GM19455 (cell line): ENCODE measurements around the gene CDC42.
"Not testable (repeated sequence)": the region's sequence is repeated elsewhere in the genome, so short reads cannot be mapped to it uniquely, and the experiment has no call there.

Source experiments
- ATAC-seq: cut with Tn5 transposase; IDR thresholded peaks from one replicate; pipeline ENCODE4 v1.9.1; 2021; ENCODE audit not compliant: unreplicated experiment

CDC42 gene

GRCh38 chr1:22052115-22053016, at the start of gene CDC42:
CDC42 (plus strand) TSS chr1:22052709; CDS start chr1:22078479, 25,770 bp downstream.
- ATAC-seq = peak; percentile 88

- not testable (repeated sequence) for ATAC-seq
Observed at GRCh38 chr1:22002875-22003274, 49.6 kb upstream of the CDC42 start.

- not testable (repeated sequence) for ATAC-seq
Observed at GRCh38 chr1:22003959-22004358, 48.5 kb upstream of the CDC42 start.

- not testable (repeated sequence) for ATAC-seq
Observed at GRCh38 chr1:22005261-22006149, 47.0 kb upstream of the CDC42 start.

- ATAC-seq = not testable (repeated sequence)
Observed at GRCh38 chr1:22006736-22007135, 45.8 kb upstream of the CDC42 start.

GRCh38 chr1:22007262-22007661, 45.2 kb upstream of the CDC42 start:
- not testable (repeated sequence) for ATAC-seq

GRCh38 chr1:22009566-22009965, 42.9 kb upstream of the CDC42 start:
- not testable (repeated sequence) for ATAC-seq

GRCh38 chr1:22012752-22013151, 39.8 kb upstream of the CDC42 start:
- not testable (repeated sequence) for ATAC-seq

GRCh38 chr1:22014575-22015206, 37.8 kb upstream of the CDC42 start:
- not testable (repeated sequence) for ATAC-seq

- no peak for ATAC-seq
Observed at GRCh38 chr1:22018583-22019559, 33.6 kb upstream of the CDC42 start.

GRCh38 chr1:22021061-22021460, 31.4 kb upstream of the CDC42 start:
- no peak for ATAC-seq

- peak; percentile 32 for ATAC-seq
Observed at GRCh38 chr1:22024485-22025367, 27.8 kb upstream of the CDC42 start.

GRCh38 chr1:22025368-22026155, 26.9 kb upstream of the CDC42 start:
- ATAC-seq = peak; percentile 65

- no peak for ATAC-seq
Observed at GRCh38 chr1:22026924-22027289, 25.6 kb upstream of the CDC42 start.

GRCh38 chr1:22030057-22030456, 22.5 kb upstream of the CDC42 start:
- no peak for ATAC-seq

- ATAC-seq = no peak
Observed at GRCh38 chr1:22030473-22030872, 22.0 kb upstream of the CDC42 start.

- ATAC-seq = no peak
Observed at GRCh38 chr1:22031214-22031962, 21.1 kb upstream of the CDC42 start.
